ENCODE data around the gene NUDCD3.

Gene NUDCD3

GRCh38 chr7:44477063-44477830 is 13.2 kb downstream of the NUDCD3 start:
- no peak for FAIRE-seq

GRCh38 chr7:44476313-44476712 is 14.1 kb downstream of the NUDCD3 start:
- no peak for FAIRE-seq

GRCh38 chr7:44473295-44473694 is 17.2 kb downstream of the NUDCD3 start:
- FAIRE-seq = no peak

- no peak for FAIRE-seq
Measured at GRCh38 chr7:44472843-44473242, 17.6 kb downstream of the NUDCD3 start.

DNA sequence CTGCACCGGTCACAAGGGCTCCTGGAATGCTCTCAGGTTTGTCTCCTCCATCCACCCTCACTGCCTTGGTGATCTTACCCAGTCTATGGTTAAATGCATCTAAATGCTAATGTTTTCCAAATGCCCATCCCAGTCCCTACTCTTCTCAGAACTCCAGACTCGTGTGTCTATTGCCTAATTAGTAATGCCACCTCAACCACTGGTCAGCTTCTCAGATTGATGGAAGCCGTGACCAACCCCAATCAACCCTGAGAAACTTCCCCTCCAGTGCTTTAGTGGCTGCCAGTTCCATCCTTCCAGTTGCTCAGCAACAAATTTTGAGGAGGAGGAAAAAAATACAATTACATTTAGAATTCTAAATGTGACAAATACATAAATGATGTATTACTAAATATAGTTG is 18.6 kb downstream of the NUDCD3 start:
- no peak for FAIRE-seq

GRCh38 chr7:44471436-44471835 is 19.0 kb downstream of the NUDCD3 start:
- FAIRE-seq = no peak

GRCh38 chr7:44470628-44471245 is 19.7 kb downstream of the NUDCD3 start:
- FAIRE-seq = no peak

DNA sequence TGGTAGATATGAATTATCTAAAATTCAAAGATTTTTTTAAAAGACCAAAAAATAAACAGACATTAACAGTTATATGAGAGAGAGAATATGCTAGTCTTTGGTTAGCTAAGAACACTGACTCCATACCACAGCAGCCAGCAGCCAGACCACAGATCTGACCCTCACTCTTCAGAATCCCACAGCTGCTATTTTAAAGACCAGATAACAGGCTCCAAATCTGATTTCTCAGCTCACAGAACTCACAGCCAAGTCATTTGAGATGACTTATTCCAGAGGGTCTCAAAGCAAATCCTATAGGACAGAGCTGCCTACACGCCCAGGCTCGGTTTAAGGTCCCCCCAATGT is 20.4 kb downstream of the NUDCD3 start:
- no peak for FAIRE-seq

DNA sequence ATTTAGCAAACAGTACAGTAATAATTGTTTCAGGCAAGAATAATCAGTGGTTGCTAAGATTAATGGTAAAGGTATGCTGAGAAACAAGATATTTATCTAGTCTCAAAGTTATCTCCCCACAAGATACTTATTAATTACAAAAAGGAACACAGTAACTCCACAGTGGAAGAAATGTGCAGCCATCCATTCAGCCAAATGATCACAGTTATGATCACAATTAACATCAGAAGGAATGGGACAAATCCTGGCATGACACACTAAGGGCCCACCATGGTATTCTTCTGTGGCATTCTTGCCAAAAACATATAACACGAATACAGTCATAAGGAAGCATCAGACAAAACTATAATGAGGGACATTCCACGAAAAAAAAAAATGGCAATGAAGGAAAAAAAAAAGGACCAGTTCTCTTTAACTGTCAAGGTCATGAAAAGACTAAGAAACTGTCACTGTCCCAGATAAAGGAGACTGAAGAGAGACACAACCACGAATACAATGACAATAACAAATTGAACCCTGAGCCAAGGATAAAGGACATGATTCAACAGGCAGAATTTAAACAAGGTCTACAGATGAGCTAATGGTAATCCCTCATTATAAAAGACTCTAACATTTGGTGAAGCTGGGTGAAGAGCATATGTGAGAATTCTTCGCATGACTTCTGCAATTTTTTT is 20.9 kb downstream of the NUDCD3 start:
- no peak for FAIRE-seq

GRCh38 chr7:44467217-44467548 is 23.3 kb downstream of the NUDCD3 start:
- FAIRE-seq = no peak

GRCh38 chr7:44466300-44467216 is 23.9 kb downstream of the NUDCD3 start:
- no peak for FAIRE-seq

GRCh38 chr7:44465490-44465889 is 25.0 kb downstream of the NUDCD3 start:
- no peak for FAIRE-seq

GRCh38 chr7:44463169-44463808 is 27.2 kb downstream of the NUDCD3 start:
- no peak for FAIRE-seq

- no peak for FAIRE-seq
Measured at GRCh38 chr7:44461387-44461786, 29.1 kb downstream of the NUDCD3 start.

GRCh38 chr7:44460325-44460724 is 30.1 kb downstream of the NUDCD3 start:
- no peak for FAIRE-seq

- FAIRE-seq = no peak
Measured at GRCh38 chr7:44455155-44455554, 35.3 kb downstream of the NUDCD3 start.

DNA sequence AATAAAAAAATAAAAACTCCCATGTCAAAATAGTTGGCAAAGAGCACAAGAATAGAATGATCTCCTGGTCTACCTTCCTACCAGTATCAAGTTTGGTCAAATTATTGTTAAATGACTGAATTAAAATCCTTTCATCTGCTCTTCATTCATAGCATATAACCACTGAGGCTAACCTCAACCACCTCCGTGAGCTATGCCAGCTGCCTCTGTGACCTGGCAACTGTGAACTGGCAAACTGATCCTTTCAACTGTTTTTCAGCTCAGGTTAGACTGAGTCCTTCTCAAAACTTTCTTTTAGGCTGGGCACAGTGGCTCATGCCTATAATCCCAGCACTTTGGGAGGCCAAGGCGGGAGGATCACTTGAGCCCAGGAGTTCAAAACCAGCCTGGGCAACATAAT is 36.1 kb downstream of the NUDCD3 start:
- FAIRE-seq = no peak

- no peak for FAIRE-seq
Measured at GRCh38 chr7:44451123-44451522, 39.3 kb downstream of the NUDCD3 start.

- no peak for FAIRE-seq
Measured at GRCh38 chr7:44449584-44449928, 40.9 kb downstream of the NUDCD3 start.

GRCh38 chr7:44448922-44449583 is 41.4 kb downstream of the NUDCD3 start:
- no peak for FAIRE-seq

DNA sequence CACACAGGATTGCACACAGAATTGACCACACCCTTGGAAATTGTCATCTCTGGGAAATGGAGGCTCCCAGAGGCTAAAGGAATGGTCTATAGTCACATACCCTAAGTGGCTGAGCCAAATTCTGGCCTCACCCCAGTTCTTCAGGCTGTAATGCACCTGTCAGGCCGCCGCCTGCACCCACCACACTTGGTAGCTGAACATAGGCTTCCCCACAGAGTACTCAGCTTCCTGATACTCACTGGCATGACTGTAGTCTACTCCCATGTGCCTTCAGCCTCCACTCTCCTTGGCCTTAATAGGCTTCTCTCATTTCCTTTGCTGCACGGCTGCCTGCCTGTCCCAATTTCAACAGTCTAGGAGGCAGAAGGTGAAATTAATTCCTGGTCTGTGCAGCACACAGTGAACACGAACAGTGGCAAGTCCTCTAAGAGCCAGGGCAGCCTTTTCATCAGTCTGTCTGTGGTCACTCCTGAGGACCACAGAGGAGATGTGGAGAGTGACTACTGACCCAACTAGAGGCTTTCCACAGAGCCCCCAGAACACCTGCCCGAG is 42.5 kb downstream of the NUDCD3 start:
- no peak for FAIRE-seq

Measured in colon (tissue), 2 donors.